ENCODE data around the gene COL4A6.

COL4A6 gene

GRCh38 chrX:108165383-108166111 is 272.7 kb downstream of the COL4A6 start:
- TF ChIP-seq ESRRG (CRISPR knock-in tag; IDR thresholded peaks at IDR 0.05) (no peak), PPARA (CRISPR knock-in tag; IDR thresholded peaks at IDR 0.05; ENCODE audit: borderline replicate concordance) (no peak), CSDC2 (CRISPR knock-in tag; IDR thresholded peaks at IDR 0.05) (no peak), BACH2 (CRISPR knock-in tag; IDR thresholded peaks at IDR 0.05; ENCODE audit: borderline replicate concordance) (no peak), TCF4 (CRISPR knock-in tag; IDR thresholded peaks at IDR 0.05; ENCODE audit: borderline replicate concordance) (no peak)
- peak; percentile 98 for ATAC-seq

GRCh38 chrX:108163333-108164082 is 274.7 kb downstream of the COL4A6 start:
- no peak for ATAC-seq
- TF ChIP-seq ESRRG (CRISPR knock-in tag; IDR thresholded peaks at IDR 0.05) (no peak), OSR1 (CRISPR knock-in tag; IDR thresholded peaks at IDR 0.05) (no peak), ZNF8 (CRISPR knock-in tag; IDR thresholded peaks at IDR 0.05) (no peak), PATZ1 (CRISPR knock-in tag; IDR thresholded peaks at IDR 0.05; ENCODE audit: borderline replicate concordance) (no peak)

- TF ChIP-seq ZFP3 (CRISPR knock-in tag; IDR thresholded peaks at IDR 0.05) (no peak), TOX (CRISPR knock-in tag; IDR thresholded peaks at IDR 0.05; ENCODE audit: borderline replicate concordance) (no peak), ZNF70 (CRISPR knock-in tag; IDR thresholded peaks at IDR 0.05) (no peak), PPARA (CRISPR knock-in tag; IDR thresholded peaks at IDR 0.05; ENCODE audit: borderline replicate concordance) (no peak), CSRNP3 (CRISPR knock-in tag; IDR thresholded peaks at IDR 0.05) (no peak), TSHZ2 (CRISPR knock-in tag; IDR thresholded peaks at IDR 0.05) (no peak), SNAI2 (CRISPR knock-in tag; IDR thresholded peaks at IDR 0.05) (no peak), OSR1 (CRISPR knock-in tag; IDR thresholded peaks at IDR 0.05) (no peak), PATZ1 (CRISPR knock-in tag; IDR thresholded peaks at IDR 0.05; ENCODE audit: borderline replicate concordance) (no peak), CREB5 (CRISPR knock-in tag; IDR thresholded peaks at IDR 0.05; ENCODE audit: low read depth) (no peak), CSDC2 (CRISPR knock-in tag; IDR thresholded peaks at IDR 0.05) (no peak), ZC3H10 (CRISPR knock-in tag; IDR thresholded peaks at IDR 0.05) (no peak), ISL1 (CRISPR knock-in tag; IDR thresholded peaks at IDR 0.05) (no peak), ARNTL (CRISPR knock-in tag; IDR thresholded peaks at IDR 0.05; ENCODE audit: borderline replicate concordance, low read depth) (no peak), BACH2 (CRISPR knock-in tag; IDR thresholded peaks at IDR 0.05; ENCODE audit: borderline replicate concordance) (no peak), TCF4 (CRISPR knock-in tag; IDR thresholded peaks at IDR 0.05; ENCODE audit: borderline replicate concordance) (no peak), RARB (CRISPR knock-in tag; IDR thresholded peaks at IDR 0.05) (no peak), ZNF8 (CRISPR knock-in tag; IDR thresholded peaks at IDR 0.05) (no peak), ZNF565 (CRISPR knock-in tag; conservative IDR thresholded peaks at IDR 0.05; ENCODE audit: low read depth) (no peak)
- no peak for ATAC-seq
These were observed 276.0 kb downstream of the COL4A6 start for GRCh38 chrX:108162265-108162664.
